ENCODE data around the gene GRB14. TPM values are rescaled to one million over a fixed set of nuclear protein-coding genes. Genes with fewer than 3 reads are reported as not detected.
A peak's percentile ranks its signal among the peaks of the same experiment; 100 is the strongest.
"Not testable (repeated sequence)": the region's sequence is repeated elsewhere in the genome, so short reads cannot be mapped to it uniquely, and the experiment has no call there.

Gene GRB14
- polyA plus RNA-seq (2013, experiment 1 of 2; ENCODE audit: insufficient read length) = 1.2 TPM
- 1.4 TPM for polyA plus RNA-seq (2013, experiment 2 of 2; ENCODE audit: insufficient read length)

- peak; percentile 22 for DNase-seq
Measured at GRCh38 chr2:164620873-164621763, at the start of gene GRB14. Gene GRB14 (minus strand): TSS chr2:164621482. CDS start chr2:164621309, 173 bp downstream.

GRCh38 chr2:164669291-164669690, 48.0 kb upstream of the GRB14 start:
- no peak for DNase-seq

GRCh38 chr2:164667566-164667965, 46.3 kb upstream of the GRB14 start:
- DNase-seq = no peak

GRCh38 chr2:164664070-164664469, 42.8 kb upstream of the GRB14 start:
- DNase-seq = no peak

- no peak for DNase-seq
Measured at GRCh38 chr2:164662868-164663631, 41.8 kb upstream of the GRB14 start.

- no peak for DNase-seq
Measured at GRCh38 chr2:164662066-164662465, 40.8 kb upstream of the GRB14 start.

- DNase-seq = peak; percentile 20
Measured at GRCh38 chr2:164661349-164661748, 40.1 kb upstream of the GRB14 start.

- peak; percentile 72 for DNase-seq
Measured at GRCh38 chr2:164657129-164657528, 35.8 kb upstream of the GRB14 start.

- peak; percentile 32 for DNase-seq
Measured at GRCh38 chr2:164655750-164656149, 34.5 kb upstream of the GRB14 start.

GRCh38 chr2:164655336-164655735, 34.1 kb upstream of the GRB14 start:
- DNase-seq = no peak

GRCh38 chr2:164651361-164651760, 30.1 kb upstream of the GRB14 start:
- DNase-seq = peak; percentile 60

GRCh38 chr2:164644036-164644700, 22.9 kb upstream of the GRB14 start:
- peak; percentile 23 for DNase-seq

GRCh38 chr2:164642946-164643555, 21.8 kb upstream of the GRB14 start:
- no peak for DNase-seq

GRCh38 chr2:164642268-164642667, 21.0 kb upstream of the GRB14 start:
- no peak for DNase-seq

GRCh38 chr2:164628319-164628718, 7.0 kb upstream of the GRB14 start:
- not testable (repeated sequence) for DNase-seq

- peak; percentile 82 for DNase-seq
Measured at GRCh38 chr2:164625378-164625971, 4.2 kb upstream of the GRB14 start.

GRCh38 chr2:164624316-164624715, 3.0 kb upstream of the GRB14 start:
- no peak for DNase-seq

- no peak for DNase-seq
Measured at GRCh38 chr2:164622338-164623106, 1.2 kb upstream of the GRB14 start.

- no peak for DNase-seq
Measured at GRCh38 chr2:164621764-164622105, 453 bp upstream of the GRB14 start.

- DNase-seq = no peak
Measured at GRCh38 chr2:164620457-164620856, 825 bp downstream of the GRB14 start.

GRCh38 chr2:164617466-164617865, 3.8 kb downstream of the GRB14 start:
- DNase-seq = peak; percentile 60

Measured in fibroblast of skin of scalp (primary cell).